Coronary artery (tissue), 2 donors: ENCODE results near the gene IRF4.

ENCODE experiments used
- DNase-seq: peaks from one replicate; pipeline ENCODE4 v3.0.0-alpha.2; 2017; ENCODE audit warnings: low spot score
- H3K27ac ChIP-seq, 2 donors: fragments of 200-600 bp; sonication (generic); one replicate each; pipeline ENCODE4 v1.5.1; 2016 to 2019
- H3K4me3 ChIP-seq: fragments of 200-600 bp; sonication (generic); 2 replicates; pipeline ENCODE4 v1.5.1; 2016; ENCODE audit warnings: mild to moderate bottlenecking, moderate library complexity
- TF ChIP-seq, protein P1 (sequence below): fragments of 200-600 bp; sonication (generic); IDR thresholded peaks from one replicate; pipeline ENCODE4 v1.5.1; 2019; ENCODE audit warnings: antibody characterized with exemption

The IRF4 gene

DNA sequence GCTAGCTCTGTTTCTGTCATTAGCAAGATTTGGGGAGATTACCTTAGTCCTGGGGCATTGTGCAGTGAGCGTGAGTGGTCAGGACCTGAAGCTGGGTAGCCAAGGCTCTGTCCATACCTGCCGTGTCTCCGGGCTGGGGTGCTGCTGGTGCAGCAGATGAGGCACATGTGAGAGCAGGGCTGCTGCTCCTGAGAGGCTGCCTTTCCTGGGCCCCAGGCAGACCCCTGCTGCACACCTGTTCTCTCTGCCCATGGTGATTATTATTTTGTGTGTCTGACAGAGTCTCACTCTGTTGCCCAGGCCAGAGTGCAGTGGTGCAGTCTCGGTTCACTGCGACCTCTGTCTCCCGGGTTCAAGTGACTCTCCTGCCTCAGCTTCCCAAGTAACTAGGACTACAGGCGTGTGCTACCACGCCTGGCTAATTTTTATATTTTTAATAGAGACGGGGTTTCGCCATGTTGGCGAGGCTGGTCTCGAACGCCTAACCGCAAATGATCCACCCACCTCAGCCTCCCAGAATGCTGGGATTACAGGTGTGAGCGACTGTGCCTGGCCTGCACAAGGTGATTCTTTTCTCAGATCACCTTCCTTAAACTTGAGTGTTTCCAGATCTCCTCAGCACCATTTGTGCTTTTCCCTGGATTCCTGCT lies 36.8 kb upstream of the IRF4 start:
- TF ChIP-seq, protein P1, sequence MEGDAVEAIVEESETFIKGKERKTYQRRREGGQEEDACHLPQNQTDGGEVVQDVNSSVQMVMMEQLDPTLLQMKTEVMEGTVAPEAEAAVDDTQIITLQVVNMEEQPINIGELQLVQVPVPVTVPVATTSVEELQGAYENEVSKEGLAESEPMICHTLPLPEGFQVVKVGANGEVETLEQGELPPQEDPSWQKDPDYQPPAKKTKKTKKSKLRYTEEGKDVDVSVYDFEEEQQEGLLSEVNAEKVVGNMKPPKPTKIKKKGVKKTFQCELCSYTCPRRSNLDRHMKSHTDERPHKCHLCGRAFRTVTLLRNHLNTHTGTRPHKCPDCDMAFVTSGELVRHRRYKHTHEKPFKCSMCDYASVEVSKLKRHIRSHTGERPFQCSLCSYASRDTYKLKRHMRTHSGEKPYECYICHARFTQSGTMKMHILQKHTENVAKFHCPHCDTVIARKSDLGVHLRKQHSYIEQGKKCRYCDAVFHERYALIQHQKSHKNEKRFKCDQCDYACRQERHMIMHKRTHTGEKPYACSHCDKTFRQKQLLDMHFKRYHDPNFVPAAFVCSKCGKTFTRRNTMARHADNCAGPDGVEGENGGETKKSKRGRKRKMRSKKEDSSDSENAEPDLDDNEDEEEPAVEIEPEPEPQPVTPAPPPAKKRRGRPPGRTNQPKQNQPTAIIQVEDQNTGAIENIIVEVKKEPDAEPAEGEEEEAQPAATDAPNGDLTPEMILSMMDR, result no peak
- no peak for DNase-seq
- Histone ChIP-seq H3K27ac (no peak overlapping the region), H3K4me3 (no peak overlapping the region)

DNA sequence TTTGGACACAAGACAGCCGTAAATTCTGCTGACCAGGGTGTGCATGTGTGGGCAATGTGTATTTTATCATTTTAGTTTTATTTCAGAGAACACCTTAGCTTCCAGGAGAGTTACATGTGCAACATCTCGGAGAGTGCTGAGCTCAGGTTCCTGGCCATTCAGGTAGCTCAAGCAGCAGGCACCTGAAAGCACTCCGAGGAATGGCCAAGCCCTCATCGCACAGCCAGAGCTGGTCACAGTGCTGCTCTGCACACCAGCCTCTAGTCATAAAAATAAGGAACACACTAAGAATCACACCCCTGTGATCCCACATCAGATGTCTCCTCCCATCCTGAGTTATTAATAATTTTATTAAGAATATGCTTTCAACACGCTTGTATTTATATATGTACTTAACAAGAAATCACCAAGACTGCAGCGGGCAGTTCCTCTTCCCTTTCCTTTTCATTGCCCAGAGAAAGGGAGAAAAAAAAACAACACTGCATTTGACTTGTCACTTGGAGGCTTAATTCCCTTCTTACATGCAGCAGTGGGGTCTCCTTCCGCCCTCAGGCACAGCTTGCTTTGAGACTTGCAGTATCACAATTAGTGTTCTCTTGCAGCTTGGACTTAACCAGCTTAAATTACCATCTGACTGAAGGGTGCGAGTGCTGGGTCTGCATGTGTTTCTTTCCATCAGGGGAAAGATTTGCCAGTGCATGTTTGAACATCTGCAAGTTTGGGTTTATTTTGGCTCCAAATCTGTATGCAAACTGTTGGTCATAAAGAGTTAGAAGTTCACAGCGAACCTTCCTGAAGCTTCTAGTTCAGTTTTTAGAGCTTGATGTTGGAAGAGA lies 36.0 kb upstream of the IRF4 start:
- TF ChIP-seq, protein P1, result no peak
- Histone ChIP-seq H3K27ac (no peak overlapping the region), H3K4me3 (no peak overlapping the region)
- no peak for DNase-seq

DNA sequence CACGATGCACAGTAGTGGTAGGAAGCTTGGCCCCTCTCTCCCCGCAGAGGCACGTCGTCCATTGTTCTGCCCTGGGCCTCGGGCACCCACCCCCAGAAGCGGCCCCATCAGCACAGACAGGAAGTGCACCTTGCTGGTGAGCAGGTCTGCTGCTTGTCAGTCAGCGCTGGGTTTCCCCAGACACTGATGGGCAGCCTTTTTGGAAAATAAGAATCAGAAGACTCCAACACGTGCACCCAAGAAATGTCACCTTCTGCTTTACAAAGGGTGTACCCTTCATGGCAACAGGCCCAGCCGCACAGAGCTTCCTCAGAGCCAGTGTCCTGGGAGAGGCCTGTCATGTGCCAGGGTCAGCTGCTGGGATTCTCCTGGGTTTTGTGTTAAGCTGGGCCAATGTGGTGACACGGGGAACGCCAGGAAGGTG lies 34.7 kb upstream of the IRF4 start:
- TF ChIP-seq, protein P1, result no peak
- no peak overlapping the region for H3K27ac ChIP-seq

DNA sequence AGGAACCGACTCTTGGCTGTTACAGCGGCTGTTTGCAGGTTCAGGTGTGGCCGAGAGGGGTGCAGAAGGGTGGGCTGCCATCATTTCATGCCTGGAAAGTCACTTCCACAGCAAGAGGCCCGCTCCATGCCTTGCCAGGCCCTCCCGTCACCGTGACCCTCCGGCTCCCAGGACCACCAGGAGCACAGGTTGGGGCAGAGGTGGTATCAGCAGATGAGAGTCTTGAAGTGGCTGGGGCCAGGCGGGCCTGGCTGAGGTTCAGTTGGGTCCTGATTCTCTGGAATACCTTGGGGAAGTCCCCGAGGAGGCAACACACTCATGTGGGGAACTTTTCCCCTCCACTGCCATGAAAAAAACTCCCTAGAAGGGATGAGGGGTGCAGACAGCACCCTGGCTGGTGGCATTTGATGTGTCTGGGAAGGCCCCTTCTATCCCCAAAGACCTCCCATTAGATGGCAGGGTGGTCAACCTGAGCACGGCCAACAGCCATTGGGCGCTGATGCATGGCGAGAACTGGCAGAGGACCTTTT lies 34.2 kb upstream of the IRF4 start:
- no peak overlapping the region for H3K27ac ChIP-seq
- no peak for DNase-seq
- TF ChIP-seq, protein P1, result no peak
- H3K4me3 ChIP-seq, result no peak overlapping the region

More for the DNA sequence above, 34.7 kb upstream of the IRF4 start:
- no peak for DNase-seq
- no peak overlapping the region for H3K4me3 ChIP-seq

DNA sequence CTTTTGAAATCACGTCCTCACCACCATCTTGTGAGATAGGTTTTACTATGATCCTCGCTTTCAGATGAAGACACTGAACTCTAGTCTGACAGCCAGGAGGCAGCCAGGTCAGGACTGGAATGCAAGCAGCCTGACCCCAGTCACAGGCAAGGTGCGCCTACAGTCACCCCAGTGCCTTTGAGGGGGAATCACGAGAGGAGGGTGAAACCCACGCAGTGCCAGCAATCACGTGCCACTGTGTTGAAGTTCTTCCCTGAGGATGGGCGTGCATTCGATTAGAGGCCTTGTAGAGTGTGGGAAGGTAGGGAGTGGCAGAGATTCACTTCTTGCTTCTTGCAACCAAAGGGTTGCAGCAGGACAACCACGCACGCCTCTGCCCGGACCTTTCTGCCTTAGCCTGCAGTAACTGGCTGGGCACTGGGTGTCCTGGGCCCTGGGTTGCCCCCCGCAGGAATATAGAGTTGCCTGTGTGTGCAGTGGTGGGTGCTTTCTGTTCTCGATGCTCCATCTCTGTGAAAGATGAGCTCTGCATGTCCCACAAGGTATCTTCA lies 33.7 kb upstream of the IRF4 start:
- H3K27ac ChIP-seq, result no peak overlapping the region
- TF ChIP-seq, protein P1, result no peak
- no peak overlapping the region for H3K4me3 ChIP-seq
- no peak for DNase-seq

DNA sequence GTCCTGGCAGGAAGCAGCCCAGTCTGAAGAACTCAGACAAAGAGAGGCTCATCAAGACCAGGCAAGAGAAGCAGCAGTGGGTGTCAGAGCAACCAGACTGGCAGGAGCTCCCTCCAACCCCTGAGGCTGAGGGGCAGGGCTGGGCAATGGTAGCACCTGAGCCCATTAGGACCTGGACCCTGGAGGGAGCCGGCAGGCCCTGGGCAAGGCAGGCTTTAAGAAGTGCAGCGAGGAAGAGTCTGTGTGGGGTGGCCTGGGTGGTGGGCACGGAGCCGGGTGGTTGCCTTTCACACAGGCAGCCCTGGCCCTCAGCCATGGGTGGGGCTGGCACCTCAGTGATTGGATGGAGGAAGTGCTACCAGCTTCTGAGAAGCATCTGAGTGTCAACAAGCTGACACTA lies 33.1 kb upstream of the IRF4 start:
- no peak for DNase-seq
- TF ChIP-seq, protein P1, result no peak
- H3K4me3 ChIP-seq, result no peak overlapping the region
- H3K27ac ChIP-seq, result no peak overlapping the region
